ENCODE measurements around the gene SCAMP3.

SCAMP3 gene

DNA sequence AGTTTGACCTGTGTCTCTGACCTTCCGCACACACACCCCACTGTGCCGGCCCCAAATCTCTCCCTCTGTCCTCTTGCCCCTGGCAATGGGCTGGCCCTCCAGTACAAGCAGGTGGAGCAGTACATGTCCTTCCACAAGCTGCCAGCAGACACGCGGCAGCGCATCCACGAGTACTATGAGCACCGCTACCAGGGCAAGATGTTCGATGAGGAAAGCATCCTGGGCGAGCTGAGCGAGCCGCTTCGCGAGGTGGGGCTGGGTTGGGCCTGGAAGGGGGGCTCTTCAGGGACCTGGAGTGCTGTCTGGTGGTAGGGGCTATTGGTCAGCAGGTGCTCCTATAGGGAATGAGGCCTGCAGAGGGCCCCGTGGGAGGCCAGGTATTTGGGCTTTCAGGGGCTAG lies 22.9 kb upstream of the SCAMP3 start:
- no peak for DNase-seq

DNA sequence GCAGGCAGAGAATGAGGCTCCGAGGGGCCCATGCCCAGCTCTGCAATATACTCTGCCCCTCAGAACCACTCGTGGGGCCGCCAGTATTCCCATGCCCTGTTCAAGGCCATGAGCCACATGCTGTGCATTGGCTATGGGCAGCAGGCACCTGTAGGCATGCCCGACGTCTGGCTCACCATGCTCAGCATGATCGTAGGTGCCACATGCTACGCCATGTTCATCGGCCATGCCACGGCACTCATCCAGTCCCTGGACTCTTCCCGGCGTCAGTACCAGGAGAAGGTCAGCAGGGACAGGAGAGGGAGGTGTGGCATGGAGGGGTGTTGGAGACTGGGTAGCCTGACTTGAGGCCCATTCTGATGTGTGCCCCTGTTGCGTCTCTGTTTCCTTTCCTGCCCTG lies 22.3 kb upstream of the SCAMP3 start:
- no peak for DNase-seq

DNA sequence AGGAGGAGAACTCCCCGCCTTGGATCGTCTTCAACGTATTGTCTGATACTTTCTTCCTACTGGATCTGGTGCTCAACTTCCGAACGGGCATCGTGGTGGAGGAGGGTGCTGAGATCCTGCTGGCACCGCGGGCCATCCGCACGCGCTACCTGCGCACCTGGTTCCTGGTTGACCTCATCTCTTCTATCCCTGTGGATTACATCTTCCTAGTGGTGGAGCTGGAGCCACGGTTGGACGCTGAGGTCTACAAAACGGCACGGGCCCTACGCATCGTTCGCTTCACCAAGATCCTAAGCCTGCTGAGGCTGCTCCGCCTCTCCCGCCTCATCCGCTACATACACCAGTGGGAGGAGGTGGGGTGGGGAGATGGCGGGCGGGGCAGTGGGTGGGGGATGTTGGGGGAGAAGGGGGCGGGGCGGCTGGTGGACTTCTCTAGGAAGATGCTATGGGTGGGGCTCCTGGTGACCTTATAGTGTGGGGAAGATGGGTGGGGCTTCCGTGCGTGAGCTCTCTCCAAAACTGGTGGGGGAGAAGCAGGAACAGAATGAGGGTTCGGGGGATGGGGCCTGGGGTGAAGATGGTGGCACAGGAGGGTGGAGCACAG lies 20.4 kb upstream of the SCAMP3 start:
- DNase-seq, result no peak

DNA sequence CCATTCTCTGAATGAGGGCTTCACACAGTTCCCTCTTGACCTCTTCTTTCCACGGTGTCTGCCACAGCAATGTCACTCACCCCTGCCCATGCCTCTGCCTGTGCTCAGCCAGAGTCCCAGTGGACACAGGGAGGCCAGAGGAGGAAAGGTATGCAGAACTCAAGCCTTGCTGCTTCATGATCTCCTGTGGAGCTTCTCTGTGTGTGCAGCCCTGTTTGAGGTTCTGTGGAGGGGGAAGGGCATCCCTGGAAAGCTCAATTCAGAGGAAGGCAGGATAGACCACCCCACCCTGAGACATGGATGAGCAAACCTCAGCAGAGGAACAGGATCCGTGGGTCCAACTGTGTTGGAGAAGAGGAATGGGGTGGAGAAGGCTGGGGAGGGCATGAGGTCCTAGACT lies 17.1 kb upstream of the SCAMP3 start:
- no peak for DNase-seq

DNA sequence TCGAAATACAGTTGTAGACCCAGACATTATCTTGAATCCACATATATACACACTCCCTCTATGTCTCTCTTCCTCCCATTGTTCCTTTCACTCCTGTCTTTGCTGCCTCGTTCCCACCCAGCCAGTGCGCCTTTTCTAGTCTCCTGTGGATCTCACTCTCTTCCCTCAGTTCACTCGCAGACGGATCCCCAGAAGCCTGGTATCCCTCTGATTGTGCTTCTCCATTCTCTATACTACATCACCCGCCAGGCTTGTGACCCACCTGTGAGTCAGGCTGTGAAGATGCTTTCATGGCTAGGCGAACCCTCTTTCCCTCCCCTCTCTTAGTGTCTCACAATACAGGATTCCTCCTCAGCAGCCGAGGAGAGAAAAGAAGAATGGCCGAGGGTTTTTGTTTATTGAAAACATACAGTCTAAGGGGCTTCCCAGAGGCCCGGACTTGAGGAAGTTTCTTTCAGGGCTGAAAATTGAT lies 16.6 kb upstream of the SCAMP3 start:
- no peak for DNase-seq

DNA sequence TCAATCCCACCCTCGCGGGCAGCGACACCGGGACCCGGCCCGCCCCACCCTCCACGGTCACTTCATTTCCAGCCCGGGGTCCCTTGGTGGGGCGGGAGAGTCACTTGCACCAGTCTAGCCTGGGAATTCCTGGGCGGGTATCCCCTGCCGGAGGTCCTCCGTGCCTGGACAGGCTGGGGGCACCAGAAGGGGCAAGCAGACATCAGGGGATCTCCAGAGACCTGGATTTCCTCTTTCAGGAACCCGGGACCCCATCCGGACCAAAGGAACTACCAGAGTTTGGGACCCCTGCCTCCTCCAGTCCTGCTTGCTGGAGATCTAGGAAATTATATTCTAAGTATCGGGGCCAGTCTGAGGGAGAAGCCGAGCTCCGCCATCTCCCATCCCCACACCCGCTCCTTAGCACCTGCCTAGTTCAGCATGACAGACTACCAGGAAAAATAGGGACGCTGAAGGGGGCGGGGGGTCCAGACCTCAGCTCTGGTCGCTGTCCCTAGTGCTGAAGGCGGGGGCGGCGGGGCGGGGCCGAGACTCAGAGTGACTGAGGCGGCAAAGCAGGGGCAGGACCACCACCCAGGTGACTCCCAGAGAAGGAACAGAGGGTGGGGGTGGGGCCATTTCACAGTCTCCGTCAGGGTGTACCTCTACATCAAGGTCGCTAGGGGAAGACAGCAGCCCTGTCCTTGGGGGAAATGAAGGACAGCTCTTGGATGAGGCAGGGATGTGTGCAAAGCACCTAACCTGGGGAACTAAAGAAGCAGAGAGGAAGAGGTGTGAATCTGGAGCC lies 15.9 kb upstream of the SCAMP3 start:
- DNase-seq, result peak; percentile 88

DNA sequence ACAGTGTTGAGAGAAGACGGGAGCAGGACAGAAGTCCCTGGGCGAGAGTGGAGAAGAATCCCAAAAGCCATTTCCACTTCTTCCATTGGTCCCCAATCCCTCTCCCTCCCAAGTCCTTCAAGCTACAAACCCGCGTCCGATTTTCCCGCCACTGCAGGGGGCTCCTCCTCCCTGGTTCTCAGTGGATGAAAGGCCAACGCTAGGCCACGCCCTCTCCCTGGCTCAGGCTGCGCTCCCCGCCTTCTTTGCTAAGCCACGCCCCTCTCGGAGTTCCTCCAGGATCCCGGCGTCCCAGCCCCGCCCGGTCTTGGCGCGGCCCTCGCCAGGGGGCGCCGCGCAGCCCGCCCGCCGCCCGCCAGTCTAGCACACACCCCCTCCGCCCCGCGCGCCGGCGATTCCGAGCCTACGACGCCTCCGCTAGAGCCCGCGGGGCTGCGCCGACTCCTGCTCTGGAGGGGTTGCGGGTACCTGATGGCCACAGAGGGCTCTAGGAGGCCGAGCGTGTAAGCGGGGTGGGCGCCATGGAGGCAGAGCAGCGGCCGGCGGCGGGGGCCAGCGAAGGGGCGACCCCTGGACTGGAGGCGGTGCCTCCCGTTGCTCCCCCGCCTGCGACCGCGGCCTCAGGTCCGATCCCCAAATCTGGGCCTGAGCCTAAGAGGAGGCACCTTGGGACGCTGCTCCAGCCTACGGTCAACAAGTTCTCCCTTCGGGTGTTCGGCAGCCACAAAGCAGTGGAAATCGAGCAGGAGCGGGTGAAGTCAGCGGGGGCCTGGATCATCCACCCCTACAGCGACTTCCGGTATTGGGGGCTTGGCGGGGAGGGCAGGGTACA lies 15.1 kb upstream of the SCAMP3 start, which contains the start of gene HCN3:
Gene HCN3, plus strand, starts transcription at position 394 of the 832 bp plus-strand sequence. Its CDS starts 128 bp downstream, at position 522.
- DNase-seq, result peak; percentile 98

DNA sequence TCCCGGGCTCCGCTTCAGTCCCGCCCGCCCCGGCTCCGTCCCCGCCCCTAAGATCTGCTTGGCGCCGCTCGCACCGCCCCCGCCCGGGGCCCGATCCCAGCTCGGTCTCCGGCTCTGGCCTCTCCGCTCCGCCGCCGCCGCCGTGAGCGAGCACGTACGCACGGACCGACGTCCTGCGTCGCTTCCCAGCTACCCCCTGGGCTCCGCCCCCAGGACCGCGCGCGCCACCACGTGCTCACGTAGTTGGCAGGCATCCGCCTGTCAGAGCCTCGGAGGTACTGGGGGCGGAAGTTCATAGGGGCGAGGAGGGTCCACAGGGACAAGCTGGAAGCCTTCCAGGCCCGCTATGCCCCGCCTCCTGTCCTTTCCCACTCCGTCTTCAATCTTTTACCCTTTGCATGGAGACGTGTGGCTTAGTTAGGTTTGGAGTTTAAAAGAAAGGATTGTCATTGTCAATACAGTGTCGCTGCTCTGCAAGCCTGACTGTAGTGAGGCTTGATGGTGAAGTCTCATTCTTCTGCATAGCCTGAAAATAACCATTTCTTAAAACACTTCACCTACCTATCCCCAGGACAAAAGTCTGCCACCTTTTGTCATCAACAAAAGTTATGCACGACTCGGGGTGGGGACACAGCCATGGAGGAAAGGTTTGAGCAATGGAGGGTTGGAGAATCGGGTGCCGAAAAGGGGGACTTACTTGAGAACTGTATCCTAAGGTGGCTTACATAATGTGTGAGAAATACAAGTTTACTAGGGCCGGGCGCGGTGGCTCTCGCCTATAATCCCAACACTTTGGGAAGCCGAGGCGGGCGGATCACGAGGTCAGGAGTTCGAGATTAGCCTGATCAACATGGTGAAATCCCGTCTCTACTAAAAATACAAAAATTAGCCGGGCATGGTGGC lies 11.4 kb upstream of the SCAMP3 start, which contains the start of gene CLK2:
Gene CLK2, minus strand, starts transcription at position 162 of the 903 bp plus-strand sequence. CDS start 2,527 bp downstream, outside the sequence.
- DNase-seq, result peak; percentile 98

DNA sequence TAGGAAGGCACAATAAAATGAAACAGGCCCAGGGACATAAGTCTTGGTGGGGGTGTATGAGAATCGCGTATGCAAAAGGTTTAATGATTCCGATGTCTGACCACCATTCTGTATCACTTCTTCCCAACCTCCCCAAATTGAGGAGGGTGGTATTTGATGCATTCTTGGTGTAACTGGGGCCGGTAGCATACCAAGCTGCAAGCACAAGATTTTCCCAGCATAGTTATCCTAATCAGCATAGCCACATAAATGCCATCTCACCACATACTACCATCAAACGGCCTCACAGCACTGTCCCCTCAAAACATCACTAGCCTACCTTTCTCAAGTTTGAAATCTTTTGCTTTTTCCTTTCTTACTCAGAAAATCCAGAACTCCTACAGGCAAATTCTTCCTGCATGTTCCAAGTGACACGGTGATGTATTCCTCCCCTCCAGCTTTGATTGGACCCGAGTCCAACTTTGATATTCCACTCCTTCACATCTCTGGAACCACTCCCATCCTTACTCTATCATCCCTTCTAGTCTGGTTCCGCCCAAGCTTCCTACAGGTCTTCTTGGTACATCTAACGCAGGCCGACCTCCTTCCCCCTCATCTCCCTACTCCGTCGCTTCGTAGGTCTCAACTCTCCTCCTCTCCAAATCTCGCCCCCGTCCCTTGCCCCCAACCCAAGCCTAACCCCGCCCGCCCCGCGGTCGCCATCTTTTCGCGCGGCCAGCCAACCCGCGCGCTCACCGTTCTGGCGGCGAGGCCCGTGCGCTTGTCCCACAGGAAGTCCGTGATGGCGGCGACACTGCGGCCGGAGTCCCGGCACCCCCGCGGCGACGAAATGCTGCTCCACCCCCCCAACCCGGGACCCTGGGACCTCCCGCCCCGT lies 10.5 kb upstream of the SCAMP3 start:
- DNase-seq, result peak; percentile 78

DNA sequence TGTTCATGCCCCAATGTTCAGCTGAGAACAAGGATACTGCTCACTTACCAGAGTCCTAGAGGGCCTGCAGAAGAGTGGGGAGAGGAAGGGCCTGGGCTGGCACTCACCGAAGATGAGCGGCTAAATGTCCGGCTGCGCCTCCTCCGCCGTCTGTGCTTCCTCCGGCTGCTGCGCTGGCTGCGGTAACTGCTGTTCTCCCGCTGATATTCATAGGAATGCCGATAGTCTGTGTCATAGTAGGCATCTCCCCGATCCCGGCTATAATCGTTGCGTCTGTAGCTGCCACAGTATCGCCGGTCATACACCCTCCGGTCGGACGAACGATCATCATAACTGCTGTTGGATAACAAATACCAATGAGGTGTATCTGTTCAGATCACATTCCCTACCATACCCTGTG lies 7.2 kb upstream of the SCAMP3 start:
- no peak for DNase-seq

DNA sequence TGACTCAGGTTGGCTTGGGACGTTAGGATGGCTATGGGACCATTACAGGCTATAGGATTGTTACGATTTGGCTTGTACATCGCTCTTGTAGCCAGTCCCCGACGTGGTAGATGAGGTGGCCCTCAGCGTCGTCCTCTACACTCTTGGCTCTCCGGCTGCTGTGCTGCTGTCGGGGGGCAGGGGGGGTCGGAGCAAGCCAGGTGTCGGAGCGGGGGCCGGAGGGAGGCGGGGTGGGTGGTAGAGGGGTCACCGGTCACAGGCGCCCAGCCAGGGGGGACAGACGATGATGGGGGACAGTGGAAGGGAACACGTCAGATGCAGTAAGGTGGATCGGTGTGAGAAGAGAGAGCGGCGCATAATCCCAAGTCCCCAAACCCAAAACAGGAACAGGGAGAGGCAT lies 6.5 kb upstream of the SCAMP3 start:
- DNase-seq, result no peak

DNA sequence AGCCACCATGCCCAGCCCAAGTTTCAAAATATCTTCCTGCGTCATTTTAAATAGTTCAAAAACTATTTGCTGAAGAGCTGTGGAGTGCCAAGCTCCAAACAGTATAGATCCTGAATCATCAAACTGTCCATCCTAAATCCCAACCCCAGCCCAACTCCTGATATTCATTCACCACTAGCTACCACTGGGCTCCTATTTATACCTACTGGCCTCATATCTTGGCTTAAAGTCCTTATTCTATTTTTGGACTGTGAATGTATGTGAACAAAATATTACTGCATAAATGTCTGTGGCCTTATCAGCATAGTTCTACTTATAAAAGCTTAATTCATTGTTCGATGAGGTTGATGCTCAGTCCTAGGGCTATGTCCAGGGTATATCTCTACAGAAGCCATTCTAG lies 5.2 kb upstream of the SCAMP3 start:
- no peak for DNase-seq

DNA sequence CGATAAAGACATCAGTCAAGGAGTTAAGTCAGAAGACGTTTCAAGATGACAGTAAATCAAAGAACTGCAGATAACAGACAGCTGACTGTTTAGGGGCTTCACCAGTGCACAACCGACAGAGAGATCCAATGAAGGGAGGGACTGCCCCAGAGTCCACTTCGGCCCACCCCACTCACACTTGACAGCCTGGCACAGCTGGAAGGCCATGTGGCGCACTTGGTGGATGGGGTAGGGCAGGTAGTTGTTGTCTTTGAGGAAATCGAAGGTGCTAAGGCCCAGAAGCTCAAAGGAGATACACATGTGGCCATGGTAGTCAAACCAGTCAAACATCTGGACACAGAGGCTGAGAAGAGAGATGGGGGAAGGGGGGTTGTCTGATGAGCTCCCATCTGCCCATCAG lies 4.4 kb upstream of the SCAMP3 start:
- DNase-seq, result no peak

DNA sequence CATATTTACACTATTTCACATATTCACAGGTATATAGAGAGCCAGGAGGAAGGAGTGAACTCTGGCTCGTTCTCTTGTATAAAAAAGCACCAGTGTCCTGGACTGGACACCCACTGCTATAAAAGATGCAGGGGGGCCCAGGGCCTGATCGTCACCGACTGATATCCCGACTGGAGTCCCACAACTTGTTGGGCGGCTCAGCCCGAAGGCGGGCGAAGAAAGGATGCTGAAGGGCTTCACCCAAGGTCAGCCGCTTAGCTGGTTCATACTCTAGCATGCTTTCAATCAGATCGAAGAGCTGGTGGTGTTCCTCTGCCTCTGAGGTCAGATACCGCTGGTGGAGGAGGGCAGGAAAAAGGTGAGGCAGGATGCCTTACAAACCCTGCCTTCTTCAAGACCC lies 907 bp upstream of the SCAMP3 start:
- DNase-seq, result no peak

DNA sequence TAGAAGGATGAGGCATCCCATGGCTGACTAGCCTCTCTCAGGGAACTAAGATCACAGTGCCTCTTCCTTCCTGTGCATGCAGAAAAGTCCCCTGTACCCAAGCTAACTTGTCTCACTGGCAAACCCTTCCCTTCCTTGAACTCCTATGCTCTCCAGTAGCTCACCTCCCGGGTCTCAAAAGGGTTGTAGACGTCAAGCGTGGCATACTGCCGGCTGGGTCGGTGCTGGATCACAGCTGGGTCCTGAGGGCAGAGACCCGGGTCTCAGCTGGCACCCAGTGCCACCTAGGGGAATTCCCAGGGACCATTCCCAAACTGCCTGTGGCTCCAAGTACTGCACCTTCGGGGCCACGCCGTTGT lies 688 bp downstream of the SCAMP3 start:
- peak; percentile 24 for DNase-seq

DNA sequence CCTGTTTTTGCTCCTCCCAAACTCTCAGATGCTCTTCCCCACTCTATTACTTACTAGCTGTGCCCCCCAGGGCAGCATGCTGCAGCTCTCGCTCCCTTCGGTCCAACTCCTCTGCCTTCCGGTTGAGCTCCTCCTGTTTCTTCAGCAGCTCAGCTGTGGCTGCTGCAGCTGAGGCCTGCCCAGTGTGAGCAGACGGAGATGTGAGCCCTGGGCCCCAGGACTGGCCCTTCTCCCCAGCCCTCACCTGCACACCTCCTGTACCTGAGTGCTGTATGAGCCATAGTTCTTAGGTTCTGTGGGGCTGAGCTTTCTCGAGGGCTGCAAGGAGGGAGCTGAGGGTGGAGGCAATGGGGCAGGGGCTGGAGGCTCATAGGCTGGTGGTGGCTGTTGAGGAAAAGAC lies 1.9 kb downstream of the SCAMP3 start:
- DNase-seq, result no peak

DNA sequence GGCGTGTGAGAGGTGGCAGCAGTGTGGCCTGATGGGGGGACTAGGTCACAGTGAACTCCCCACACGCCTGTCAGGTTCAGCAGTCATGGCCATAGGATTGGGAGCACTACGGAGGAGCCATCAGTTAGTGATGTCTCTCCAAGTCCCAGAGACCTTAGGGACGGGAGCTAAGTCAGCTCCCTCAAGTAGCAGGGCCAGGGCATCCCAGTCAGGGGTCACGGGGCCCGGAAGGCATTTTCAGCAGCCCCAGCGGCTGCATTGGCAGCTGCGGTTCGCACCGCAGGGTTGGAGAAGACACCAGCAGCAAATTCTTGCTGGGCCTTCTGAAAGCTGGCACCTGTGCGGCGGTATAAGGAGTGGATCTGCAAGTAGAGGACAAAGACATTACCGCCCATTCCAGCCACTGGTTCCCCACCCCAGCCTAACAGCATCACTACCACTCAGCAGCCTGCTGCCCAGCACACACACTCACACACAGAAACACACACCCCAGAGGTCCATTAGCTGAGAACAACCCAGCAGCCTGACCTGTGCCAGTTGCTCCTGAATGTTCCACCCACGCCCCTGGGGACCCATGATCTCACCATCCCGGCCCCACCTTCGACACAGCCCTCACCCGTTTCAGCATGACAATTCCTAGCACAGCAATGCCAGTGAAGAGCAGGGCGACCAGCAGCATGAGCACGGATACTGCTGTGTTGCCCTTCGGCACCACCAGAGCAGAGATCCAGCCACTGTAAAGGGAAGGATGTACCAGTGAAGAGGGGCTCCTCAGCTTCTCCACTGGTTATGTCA lies 5.9 kb downstream of the SCAMP3 start:
- no peak for DNase-seq

DNA sequence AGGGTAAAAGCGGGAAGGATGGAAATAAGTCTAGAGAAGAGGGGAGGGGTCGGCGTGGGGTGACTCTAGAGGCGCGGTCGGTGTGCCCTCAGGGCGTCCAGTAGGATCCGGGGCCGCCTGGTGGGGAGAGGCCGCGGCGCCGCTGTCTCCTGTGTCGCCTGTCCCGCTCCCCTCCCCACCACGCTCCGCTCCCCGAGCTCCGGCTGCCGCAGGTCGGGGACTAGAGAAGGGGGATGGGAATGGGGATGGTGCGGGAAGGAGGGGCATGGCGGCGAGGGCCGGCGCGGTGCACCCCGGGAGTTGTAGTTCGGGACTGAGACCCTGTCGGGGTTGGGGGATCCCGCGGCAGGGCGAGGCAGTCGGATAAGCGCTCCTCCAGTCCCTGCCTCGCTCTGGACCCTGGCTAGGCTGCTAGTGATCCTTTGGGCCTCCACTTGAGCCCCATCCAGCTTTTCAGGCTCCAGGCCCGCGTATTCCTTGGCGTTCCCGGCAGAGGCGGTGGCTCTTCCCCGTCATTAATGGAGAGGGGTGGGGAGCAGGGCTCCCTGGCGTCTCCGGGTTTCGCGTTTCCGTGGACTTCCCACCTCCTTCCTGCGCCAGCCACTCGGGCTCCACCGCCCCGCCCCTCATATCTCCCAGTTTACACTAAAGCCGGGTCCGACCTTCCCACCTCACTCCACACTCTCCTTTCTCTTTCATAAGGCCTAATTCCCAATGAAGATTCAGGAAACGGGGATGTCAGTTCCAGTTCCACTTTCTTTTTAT lies 6.7 kb downstream of the SCAMP3 start, which contains the start of gene ENTREP3:
Gene ENTREP3, minus strand, starts transcription at position 241 of the 765 bp plus-strand sequence. CDS start 606 bp downstream, outside the sequence.
- DNase-seq, result peak; percentile 92

DNA sequence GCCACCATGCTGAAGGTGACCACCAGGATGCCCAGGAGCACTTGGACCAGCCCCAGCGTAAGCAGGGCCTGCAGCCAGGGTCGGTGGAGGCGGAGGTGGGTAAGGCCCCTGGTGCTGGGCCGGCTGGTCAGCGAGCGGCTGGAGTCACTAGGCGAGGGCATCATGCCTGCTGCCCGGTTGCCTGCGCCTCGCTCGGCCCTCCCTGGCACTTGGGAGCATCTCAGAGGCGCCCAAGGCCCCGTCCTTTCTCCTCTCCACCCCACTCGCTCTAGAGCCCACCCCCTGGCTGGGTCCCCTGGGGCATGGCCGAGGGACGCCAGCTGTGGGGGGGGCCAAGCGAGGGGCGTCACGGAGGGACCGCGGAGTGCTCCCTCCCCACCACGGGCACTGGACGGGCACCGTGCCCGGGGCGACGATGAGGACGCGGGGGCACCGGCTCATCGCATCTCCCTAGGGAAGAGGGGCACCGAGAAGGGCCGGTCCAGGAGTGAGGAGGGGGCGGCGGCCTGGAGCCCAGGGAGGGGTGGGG lies 7.4 kb downstream of the SCAMP3 start:
- DNase-seq, result peak; percentile 47

Data from NCI-H146 (cell line).